Fibroblast of lung (primary cell): ENCODE measurements around the gene ING5. TPM values are rescaled to one million over a fixed set of nuclear protein-coding genes. Genes with fewer than 3 reads are reported as not detected.

Experiments used
- DNase-seq, 2 donors: peaks; one replicate each; pipeline versions ENCODE4 v3.0.0 to v3.0.0-alpha.2; 2010; ENCODE audit warnings: low read depth in 2 of 2
- H2AFZ ChIP-seq: 2 replicates; pipeline ENCODE4 v1.5.1; 2012; ENCODE audit warnings: low read length, control low read depth, inconsistent platforms
- H3K27ac ChIP-seq: 2 replicates; pipeline ENCODE4 v1.5.1; 2011; ENCODE audit warnings: low read length, control low read depth; ENCODE audit not compliant: insufficient read depth
- H3K27me3 ChIP-seq: 2 replicates; pipeline ENCODE4 v1.5.1; 2011; ENCODE audit warnings: mild to moderate bottlenecking, low read length; ENCODE audit not compliant: control insufficient read depth, insufficient read depth
- H3K36me3 ChIP-seq: 2 replicates; pipeline ENCODE4 v1.5.1; 2011; ENCODE audit warnings: low read length; ENCODE audit not compliant: control insufficient read depth, insufficient read depth
- H3K4me1 ChIP-seq: 2 replicates; pipeline ENCODE4 v1.5.1; 2011; ENCODE audit warnings: low read length; ENCODE audit not compliant: control insufficient read depth, insufficient read depth; ENCODE audit errors: extremely low read depth
- H3K4me2 ChIP-seq: 2 replicates; pipeline ENCODE4 v1.5.1; 2011; ENCODE audit warnings: low read length, control low read depth; ENCODE audit not compliant: insufficient read depth; ENCODE audit errors: extremely low read depth
- H3K4me3 ChIP-seq, 4 experiments: fragments of 200-600 bp in 1 of 4; sonication (generic) in 1 of 4; replicated peaks in 1 of 4; 2 replicates each; pipeline ENCODE4 v1.5.1; 2011 to 2016; ENCODE audit warnings: low read length in 4 of 4, low read depth in 3 of 4, mild to moderate bottlenecking in 3 of 4, control low read depth in 2 of 4, inconsistent platforms in 1 of 4, mixed read lengths in 1 of 4; ENCODE audit not compliant: insufficient read depth in 1 of 4; ENCODE audit errors: control extremely low read depth in 1 of 4
- H3K79me2 ChIP-seq: 2 replicates; pipeline ENCODE4 v1.5.1; 2012; ENCODE audit warnings: mild to moderate bottlenecking, low read length, inconsistent platforms; ENCODE audit not compliant: control insufficient read depth, insufficient read depth
- H3K9ac ChIP-seq: 2 replicates; pipeline ENCODE4 v1.5.1; 2011; ENCODE audit warnings: mild to moderate bottlenecking, low read length, control low read depth; ENCODE audit not compliant: insufficient read depth
- H3K9me3 ChIP-seq: 2 replicates; pipeline ENCODE4 v1.5.1; 2012; ENCODE audit warnings: low read depth, low read length; ENCODE audit not compliant: control insufficient read depth, insufficient read depth
- H4K20me1 ChIP-seq: 2 replicates; pipeline ENCODE4 v1.5.1; 2011; ENCODE audit warnings: low read length; ENCODE audit not compliant: control insufficient read depth, insufficient read depth; ENCODE audit errors: extremely low read depth
- CTCF ChIP-seq, 2 donors: IDR thresholded peaks in 1 of 2; conservative IDR thresholded peaks in 1 of 2; 1 replicate in 1 of 2; 2 replicates in 1 of 2; pipeline ENCODE4 v1.5.1; 2011 to 2012; ENCODE audit warnings: low read length in 2 of 2, control low read depth in 1 of 2, inconsistent platforms in 1 of 2, low read depth in 1 of 2, mild to moderate bottlenecking in 1 of 2
- EZH2 ChIP-seq: IDR thresholded peaks from 2 replicates; pipeline ENCODE4 v1.5.1; 2012; ENCODE audit warnings: low read length, control low read depth, mild to moderate bottlenecking; ENCODE audit errors: missing control alignments
- polyA plus RNA-seq, 2 donors: library from polyadenylated mRNA; depleted of rRNA in 1 of 2; stranded (reverse) in 1 of 2; unstranded in 1 of 2; fragments of >200 nt; gene quantifications; 2 replicates each; pipeline ENCODE4 v1.2.1, GENCODE V29; 2011 to 2012; ENCODE audit warnings: missing spikeins in 1 of 2
- total RNA-seq: library from RNA; depleted of rRNA; stranded (reverse); fragments of >200 nt; gene quantifications from 2 replicates; pipeline ENCODE4 v1.2.1, GENCODE V29; 2014

The ING5 gene
- total and polyA plus RNA-seq, 2 donors (not counting 1 experiment from before 2014, with no cell fraction given) = 17.4 to 27.4 TPM

GRCh38 chr2:241763551-241764274, 61.9 kb downstream of the ING5 start:
- TF ChIP-seq CTCF (conservative IDR thresholded peaks at IDR 0.05 in 1 of 2, IDR thresholded peaks at IDR 0.05 in 1 of 2; ENCODE audit: low read depth in 1 of 2, low read length in 2 of 2) (no peak), EZH2 (no peak)
- H3K9ac ChIP-seq = no peak overlapping the region
- no peak overlapping the region for H3K27ac ChIP-seq
- H3K4me2 ChIP-seq = no peak overlapping the region
- H3K27me3 ChIP-seq = no peaks in the 10 kb centered on the region
- no peak overlapping the region for H2AFZ ChIP-seq
- no peak for DNase-seq
- no peaks in the 10 kb centered on the region for H3K79me2 ChIP-seq
- H3K9me3 ChIP-seq = no peaks in the 10 kb centered on the region
- no peaks in the 10 kb centered on the region for H4K20me1 ChIP-seq
- H3K36me3 ChIP-seq = peaks cover 5% of the 10 kb centered on the region
- no peaks in the 10 kb centered on the region for H3K4me1 ChIP-seq
- H3K4me3 ChIP-seq = no peak overlapping the region

DNA sequence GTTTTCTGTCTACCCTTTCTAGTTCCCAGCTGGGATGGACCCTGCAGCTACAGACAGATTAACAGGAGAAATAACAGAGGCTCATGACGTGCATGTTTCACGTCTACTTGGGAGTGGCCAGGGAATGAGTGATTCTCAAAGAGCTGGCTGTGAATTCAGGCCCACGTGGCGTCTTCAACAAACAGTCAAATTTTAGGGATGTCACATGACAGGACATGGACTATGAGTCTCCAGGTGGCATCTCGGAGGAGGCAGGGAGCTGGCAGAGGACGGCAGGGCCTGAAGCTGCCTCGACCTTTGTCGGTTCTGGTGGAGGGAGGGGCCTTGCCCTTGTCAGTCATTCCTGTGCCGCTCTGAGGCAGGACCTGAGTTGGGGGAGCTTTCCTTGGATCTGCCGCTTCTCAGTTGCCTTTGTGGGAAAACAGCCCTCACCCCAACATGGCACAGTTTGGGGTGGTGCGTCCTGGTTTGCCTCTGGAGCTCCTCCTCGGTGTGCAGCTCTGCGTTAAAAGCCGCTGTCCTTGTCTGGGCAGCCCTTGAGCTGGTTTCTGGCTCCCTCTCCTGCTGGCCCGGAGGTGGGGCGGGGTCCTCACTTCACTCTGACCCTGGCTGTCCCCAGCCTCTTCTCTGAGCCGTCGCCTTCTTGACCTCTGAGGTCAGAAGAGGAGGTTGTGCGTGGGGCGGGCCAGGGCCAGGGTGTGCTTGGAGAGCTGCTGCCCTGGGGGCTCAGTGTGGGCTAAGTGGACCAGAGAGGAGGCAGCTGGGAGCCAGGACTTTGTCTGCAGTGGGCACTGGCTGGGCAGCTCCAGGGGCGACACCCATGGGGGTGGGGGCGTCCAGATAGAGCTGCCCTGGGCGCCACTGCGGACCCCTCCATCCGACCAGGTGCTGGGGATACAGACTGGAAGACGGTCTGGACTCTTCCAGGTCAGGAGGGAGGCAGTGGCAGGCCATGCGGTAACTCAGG, 62.7 kb downstream of the ING5 start:
- H3K27ac ChIP-seq = no peak overlapping the region
- no peak for DNase-seq
- TF ChIP-seq EZH2 (no peak), CTCF (conservative IDR thresholded peaks at IDR 0.05 in 1 of 2, IDR thresholded peaks at IDR 0.05 in 1 of 2; ENCODE audit: low read depth in 1 of 2, low read length in 2 of 2) (no peak)

More for the DNA sequence above, 62.7 kb downstream of the ING5 start:
- Histone ChIP-seq H3K4me2 (no peak overlapping the region), H3K4me3 (no peak overlapping the region), H3K79me2 (no peaks in the 10 kb centered on the region), H3K36me3 (peaks cover 5% of the 10 kb centered on the region), H3K4me1 (no peaks in the 10 kb centered on the region), H4K20me1 (no peaks in the 10 kb centered on the region), H3K9me3 (no peaks in the 10 kb centered on the region), H3K9ac (no peak overlapping the region), H3K27me3 (no peaks in the 10 kb centered on the region), H2AFZ (no peak overlapping the region)
